Measurements from ENCODE around the gene ERBB4. TPM values are rescaled to one million over a fixed set of nuclear protein-coding genes. Genes with fewer than 3 reads are reported as not detected.

ERBB4 gene
- total RNA-seq, 2 experiments from 2014 or later, result not detected

GRCh38 chr2:212052412-212053159, 486.0 kb downstream of the ERBB4 start:
- intact Hi-C loops (cut with micrococcal nuclease; ENCODE audit: unreplicated experiment), result no loop called here
- no peaks in the 10 kb centered on the region for H3K79me2 ChIP-seq (ENCODE audit: insufficient read depth, low read depth, low read length)
- no peak overlapping the region for H3K4me3 ChIP-seq (ENCODE audit: low read depth, low read length, poor library complexity, severe bottlenecking)
- DNase-seq (ENCODE audit: low spot score), result no peak
- ChIA-PET CTCF (ENCODE audit: unreplicated experiment) (no interaction called here), POLR2A (interaction anchor here (1.2 kb wide), 1 partner anchor 9 kb away, joined by 3 read pairs; no protein-coding TSS in a partner anchor)
- H4K20me1 ChIP-seq (ENCODE audit: insufficient read depth, low read length), result no peaks in the 10 kb centered on the region
- no TSS peak for BruUV-seq (replicated peaks)
- TF ChIP-seq, protein P1, sequence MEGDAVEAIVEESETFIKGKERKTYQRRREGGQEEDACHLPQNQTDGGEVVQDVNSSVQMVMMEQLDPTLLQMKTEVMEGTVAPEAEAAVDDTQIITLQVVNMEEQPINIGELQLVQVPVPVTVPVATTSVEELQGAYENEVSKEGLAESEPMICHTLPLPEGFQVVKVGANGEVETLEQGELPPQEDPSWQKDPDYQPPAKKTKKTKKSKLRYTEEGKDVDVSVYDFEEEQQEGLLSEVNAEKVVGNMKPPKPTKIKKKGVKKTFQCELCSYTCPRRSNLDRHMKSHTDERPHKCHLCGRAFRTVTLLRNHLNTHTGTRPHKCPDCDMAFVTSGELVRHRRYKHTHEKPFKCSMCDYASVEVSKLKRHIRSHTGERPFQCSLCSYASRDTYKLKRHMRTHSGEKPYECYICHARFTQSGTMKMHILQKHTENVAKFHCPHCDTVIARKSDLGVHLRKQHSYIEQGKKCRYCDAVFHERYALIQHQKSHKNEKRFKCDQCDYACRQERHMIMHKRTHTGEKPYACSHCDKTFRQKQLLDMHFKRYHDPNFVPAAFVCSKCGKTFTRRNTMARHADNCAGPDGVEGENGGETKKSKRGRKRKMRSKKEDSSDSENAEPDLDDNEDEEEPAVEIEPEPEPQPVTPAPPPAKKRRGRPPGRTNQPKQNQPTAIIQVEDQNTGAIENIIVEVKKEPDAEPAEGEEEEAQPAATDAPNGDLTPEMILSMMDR (conservative IDR thresholded peaks at IDR 0.05; ENCODE audit: low read length), result no peak
- no peak for TF ChIP-seq EZH2phosphoT487 (IDR thresholded peaks at IDR 0.05; ENCODE audit: borderline replicate concordance, low read depth, low read length)
- no peak overlapping the region for H3K4me2 ChIP-seq (ENCODE audit: low read length)
- no peak overlapping the region for H2AFZ ChIP-seq (ENCODE audit: low read length)
- H3K27ac ChIP-seq (ENCODE audit: low read depth, low read length, poor library complexity, severe bottlenecking), result no peak overlapping the region
- no peaks in the 10 kb centered on the region for H3K36me3 ChIP-seq (ENCODE audit: insufficient read depth, low read length)
- no peaks in the 10 kb centered on the region for H3K4me1 ChIP-seq (ENCODE audit: insufficient read depth, low read length, poor library complexity, severe bottlenecking)
- H3K9me3 ChIP-seq (ENCODE audit: low read length), result no peaks in the 10 kb centered on the region
- H3K9me2 ChIP-seq (ENCODE audit: insufficient read depth, low read length), result no peaks in the 10 kb centered on the region

DNA sequence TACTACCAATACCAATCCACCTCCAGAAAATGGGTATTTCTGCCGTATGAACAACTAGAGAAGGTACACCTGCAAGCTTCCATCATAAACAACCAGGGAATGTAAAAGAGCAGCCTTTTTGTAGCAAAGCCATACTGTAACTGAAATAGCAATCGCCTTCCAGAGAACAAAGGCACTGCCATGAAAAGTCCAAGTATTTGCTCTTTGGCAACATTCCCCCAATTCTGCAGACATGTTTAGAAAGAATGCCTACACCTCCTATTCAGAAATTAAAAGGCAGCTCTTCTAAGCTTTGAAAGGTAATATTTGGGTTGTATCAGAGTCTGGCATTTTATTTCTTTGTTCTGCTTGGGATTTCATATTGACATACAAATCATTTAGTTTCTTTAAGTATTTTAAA, 487.7 kb downstream of the ERBB4 start:
- CTCF ChIA-PET (ENCODE audit: unreplicated experiment), result no interaction called here
- H3K36me3 ChIP-seq (ENCODE audit: insufficient read depth, low read length), result no peaks in the 10 kb centered on the region
- H4K20me1 ChIP-seq (ENCODE audit: insufficient read depth, low read length), result no peaks in the 10 kb centered on the region
- no peak overlapping the region for H3K4me3 ChIP-seq (ENCODE audit: low read depth, low read length, poor library complexity, severe bottlenecking)
- no peak overlapping the region for H3K4me2 ChIP-seq (ENCODE audit: low read length)
- H3K79me2 ChIP-seq (ENCODE audit: insufficient read depth, low read depth, low read length), result no peaks in the 10 kb centered on the region
- BruUV-seq (replicated peaks), result no TSS peak
- intact Hi-C loops (cut with micrococcal nuclease; ENCODE audit: unreplicated experiment), result no loop called here
- no peaks in the 10 kb centered on the region for H3K4me1 ChIP-seq (ENCODE audit: insufficient read depth, low read length, poor library complexity, severe bottlenecking)
- no peaks in the 10 kb centered on the region for H3K9me3 ChIP-seq (ENCODE audit: low read length)
- POLR2A ChIA-PET, result no interaction called here
- H3K9me2 ChIP-seq (ENCODE audit: insufficient read depth, low read length), result no peaks in the 10 kb centered on the region
- DNase-seq (ENCODE audit: low spot score), result no peak
- no peak overlapping the region for H2AFZ ChIP-seq (ENCODE audit: low read length)
- H3K27ac ChIP-seq (ENCODE audit: low read depth, low read length, poor library complexity, severe bottlenecking), result no peak overlapping the region
- TF ChIP-seq, protein P1 (conservative IDR thresholded peaks at IDR 0.05; ENCODE audit: low read length), result no peak
- no peak for TF ChIP-seq EZH2phosphoT487 (IDR thresholded peaks at IDR 0.05; ENCODE audit: borderline replicate concordance, low read depth, low read length)

DNA sequence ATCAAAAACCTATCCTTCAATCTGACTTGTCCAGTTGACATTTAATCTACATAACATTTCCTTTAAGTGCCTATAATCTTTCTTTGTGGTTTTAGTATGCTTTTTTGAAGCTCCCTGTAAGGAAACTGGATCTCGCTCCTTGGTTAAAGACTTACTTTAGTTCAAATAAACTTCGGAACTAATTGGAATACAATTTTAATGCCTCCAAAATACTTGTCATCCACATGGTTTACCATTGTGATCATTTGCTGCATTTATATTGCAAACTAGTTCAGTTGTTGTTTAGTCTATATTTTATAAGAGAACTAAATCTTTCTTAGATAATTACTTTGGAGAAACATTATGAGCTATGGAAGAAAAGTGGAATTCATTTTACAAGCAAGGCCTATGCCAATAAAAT, 496.0 kb downstream of the ERBB4 start:
- ChIA-PET POLR2A (interaction anchor here (0.5 to 1.5 kb wide), 5 partner anchors 9 to 510 kb away, joined by 3 to 6 read pairs (median 3); no protein-coding TSS in a partner anchor), CTCF (ENCODE audit: unreplicated experiment) (no interaction called here)
- TF ChIP-seq, protein P1 (conservative IDR thresholded peaks at IDR 0.05; ENCODE audit: low read length), result no peak
- no peak for TF ChIP-seq EZH2phosphoT487 (IDR thresholded peaks at IDR 0.05; ENCODE audit: borderline replicate concordance, low read depth, low read length)
- Histone ChIP-seq H3K9me2 (ENCODE audit: insufficient read depth, low read length) (no peaks in the 10 kb centered on the region), H3K9me3 (ENCODE audit: low read length) (no peaks in the 10 kb centered on the region), H3K4me1 (ENCODE audit: insufficient read depth, low read length, poor library complexity, severe bottlenecking) (no peaks in the 10 kb centered on the region), H3K4me2 (ENCODE audit: low read length) (no peak overlapping the region), H3K36me3 (ENCODE audit: insufficient read depth, low read length) (no peaks in the 10 kb centered on the region), H3K79me2 (ENCODE audit: insufficient read depth, low read depth, low read length) (no peaks in the 10 kb centered on the region), H3K27ac (ENCODE audit: low read depth, low read length, poor library complexity, severe bottlenecking) (no peak overlapping the region), H3K4me3 (ENCODE audit: low read depth, low read length, poor library complexity, severe bottlenecking) (no peak overlapping the region), H4K20me1 (ENCODE audit: insufficient read depth, low read length) (no peaks in the 10 kb centered on the region), H2AFZ (ENCODE audit: low read length) (no peak overlapping the region)
- intact Hi-C loops (cut with micrococcal nuclease; ENCODE audit: unreplicated experiment), result no loop called here
- no TSS peak for BruUV-seq (replicated peaks)
- no peak for DNase-seq (ENCODE audit: low spot score)
